Measurements from ENCODE around the gene CAPZA1. TPM values are rescaled to one million over a fixed set of nuclear protein-coding genes. Genes with fewer than 3 reads are reported as not detected.

The CAPZA1 gene
- total RNA-seq: 100 to 1,000 TPM in 5 of 6 donors, 10 to 100 TPM in 1; 91.1 to 196 (median 128) TPM

DNA sequence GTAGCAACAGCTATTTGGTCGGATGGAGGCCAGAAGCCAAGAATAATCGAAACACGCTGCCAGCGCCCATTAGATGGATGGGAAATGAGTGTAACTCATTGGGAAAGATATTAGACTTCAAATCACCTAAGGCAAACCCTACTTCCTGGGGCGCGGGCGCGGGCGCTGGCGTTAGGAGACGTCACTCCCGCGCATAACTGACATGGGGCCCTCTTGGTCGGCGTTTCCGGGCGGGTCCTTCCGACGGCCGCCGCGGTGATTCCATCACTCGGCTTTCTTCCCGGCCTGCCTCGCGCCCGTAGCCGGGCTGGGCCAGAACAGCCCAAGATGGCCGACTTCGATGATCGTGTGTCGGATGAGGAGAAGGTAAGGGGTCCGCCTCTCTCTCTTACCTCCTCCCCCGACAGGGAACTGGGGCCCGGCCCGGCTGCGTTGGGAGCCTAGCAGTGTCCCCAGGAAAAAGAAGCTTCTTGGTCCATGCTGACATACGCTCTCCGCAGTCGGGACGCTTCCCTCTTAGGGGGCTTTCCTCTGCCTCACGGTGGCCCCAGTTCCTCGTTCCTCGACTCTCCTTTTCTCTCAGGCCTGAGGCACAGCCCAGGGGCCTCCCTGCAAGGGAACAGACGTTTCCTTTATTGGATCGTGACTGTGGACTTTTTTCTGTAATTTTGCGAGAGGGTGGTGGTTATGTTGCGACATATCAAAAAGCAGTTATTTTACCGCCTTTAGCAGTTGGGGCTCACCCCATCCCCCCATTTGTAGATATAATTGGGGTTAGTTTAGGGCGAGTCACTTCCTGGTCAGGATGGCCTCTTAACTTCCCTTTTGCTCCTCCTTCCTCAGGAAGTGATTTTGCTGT, at the start of gene CAPZA1:
CAPZA1 (plus strand) TSS at position 315 of the 859 bp plus-strand sequence; CDS start at position 328, 13 bp downstream.
- H3K36me3 ChIP-seq: peaks cover 0 to 14% (median 5%) of the 10 kb centered on the region in 4 donors
- peak; percentile 94 to 97 for DNase-seq
- H3K27ac ChIP-seq: peak within 1 kb of the TSS; percentile 97 to 100 (median 99)
- H3K4me1 ChIP-seq: peaks cover 36 to 50% (median 43%) of the 10 kb centered on the region in 4 donors
- no peaks in the 10 kb centered on the region for H3K27me3 ChIP-seq
- H3K4me3 ChIP-seq: peak within 1 kb of the TSS; percentile 71 to 96 (median 85)
- peak; percentile 95 for TF ChIP-seq POLR2AphosphoS5 (IDR thresholded peaks at IDR 0.05)
- TF ChIP-seq EP300 (IDR thresholded peaks at IDR 0.05): peak in 1 of 4 donors; percentile 38
- peak in 3 of 4 donors; percentile 88 to 95 (median 89) for TF ChIP-seq POLR2A (IDR thresholded peaks at IDR 0.05)
- TF ChIP-seq, protein P1, sequence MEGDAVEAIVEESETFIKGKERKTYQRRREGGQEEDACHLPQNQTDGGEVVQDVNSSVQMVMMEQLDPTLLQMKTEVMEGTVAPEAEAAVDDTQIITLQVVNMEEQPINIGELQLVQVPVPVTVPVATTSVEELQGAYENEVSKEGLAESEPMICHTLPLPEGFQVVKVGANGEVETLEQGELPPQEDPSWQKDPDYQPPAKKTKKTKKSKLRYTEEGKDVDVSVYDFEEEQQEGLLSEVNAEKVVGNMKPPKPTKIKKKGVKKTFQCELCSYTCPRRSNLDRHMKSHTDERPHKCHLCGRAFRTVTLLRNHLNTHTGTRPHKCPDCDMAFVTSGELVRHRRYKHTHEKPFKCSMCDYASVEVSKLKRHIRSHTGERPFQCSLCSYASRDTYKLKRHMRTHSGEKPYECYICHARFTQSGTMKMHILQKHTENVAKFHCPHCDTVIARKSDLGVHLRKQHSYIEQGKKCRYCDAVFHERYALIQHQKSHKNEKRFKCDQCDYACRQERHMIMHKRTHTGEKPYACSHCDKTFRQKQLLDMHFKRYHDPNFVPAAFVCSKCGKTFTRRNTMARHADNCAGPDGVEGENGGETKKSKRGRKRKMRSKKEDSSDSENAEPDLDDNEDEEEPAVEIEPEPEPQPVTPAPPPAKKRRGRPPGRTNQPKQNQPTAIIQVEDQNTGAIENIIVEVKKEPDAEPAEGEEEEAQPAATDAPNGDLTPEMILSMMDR (IDR thresholded peaks at IDR 0.05): no peak
- no peaks in the 10 kb centered on the region for H3K9me3 ChIP-seq
- WGBS, 2 donors: 0 to 1% methylated on average over 20 to 45 of the region's 50 CpGs
- peak; percentile 97 to 99 for ATAC-seq (ENCODE audit: low FRiP score in 2 of 2)

- ATAC-seq (ENCODE audit: low FRiP score in 2 of 2): peak in 1 of 2 donors; percentile 90
- Histone ChIP-seq H3K27me3 (no peaks in the 10 kb centered on the region), H3K36me3 (peaks cover 0 to 88% (median 22%) of the 10 kb centered on the region in 4 donors), H3K4me1 (no peaks in the 10 kb centered on the region), H3K9me3 (no peaks in the 10 kb centered on the region), H3K4me3 (no peak overlapping the region), H3K27ac (no peak overlapping the region)
- WGBS, 2 donors: 94 to 95% methylated on average over 8 of the region's 8 CpGs
- no peak for DNase-seq
- TF ChIP-seq EP300 (IDR thresholded peaks at IDR 0.05): no peak
- TF ChIP-seq, protein P1 (IDR thresholded peaks at IDR 0.05): no peak
- TF ChIP-seq POLR2AphosphoS5 (IDR thresholded peaks at IDR 0.05): no peak
- no peak for TF ChIP-seq POLR2A (IDR thresholded peaks at IDR 0.05)
Measured at GRCh38 chr1:112575154-112575804, 44.4 kb upstream of the CAPZA1 start.

DNA sequence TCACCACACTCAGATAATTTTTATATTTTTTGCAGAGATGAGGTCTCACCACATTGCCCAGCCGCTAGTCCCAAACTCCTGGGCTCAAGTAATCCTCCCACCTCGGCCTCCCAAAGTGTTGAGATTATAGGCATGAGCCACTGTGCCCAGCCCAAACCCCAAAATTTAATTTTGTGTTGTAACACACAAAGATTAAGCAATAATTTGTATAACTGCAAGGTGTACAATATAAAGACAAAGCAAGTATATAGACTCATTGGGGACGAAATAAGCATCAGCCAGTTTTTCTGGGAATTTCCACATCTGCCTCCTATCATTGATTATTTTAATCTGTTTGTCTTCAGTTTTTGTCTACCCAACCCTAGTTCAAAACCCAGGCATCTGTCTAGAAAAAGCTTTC, 43.4 kb upstream of the CAPZA1 start:
- TF ChIP-seq POLR2AphosphoS5 (IDR thresholded peaks at IDR 0.05): no peak
- TF ChIP-seq, protein P1 (IDR thresholded peaks at IDR 0.05): no peak
- no peak for TF ChIP-seq EP300 (IDR thresholded peaks at IDR 0.05)
- TF ChIP-seq POLR2A (IDR thresholded peaks at IDR 0.05): no peak

DNA sequence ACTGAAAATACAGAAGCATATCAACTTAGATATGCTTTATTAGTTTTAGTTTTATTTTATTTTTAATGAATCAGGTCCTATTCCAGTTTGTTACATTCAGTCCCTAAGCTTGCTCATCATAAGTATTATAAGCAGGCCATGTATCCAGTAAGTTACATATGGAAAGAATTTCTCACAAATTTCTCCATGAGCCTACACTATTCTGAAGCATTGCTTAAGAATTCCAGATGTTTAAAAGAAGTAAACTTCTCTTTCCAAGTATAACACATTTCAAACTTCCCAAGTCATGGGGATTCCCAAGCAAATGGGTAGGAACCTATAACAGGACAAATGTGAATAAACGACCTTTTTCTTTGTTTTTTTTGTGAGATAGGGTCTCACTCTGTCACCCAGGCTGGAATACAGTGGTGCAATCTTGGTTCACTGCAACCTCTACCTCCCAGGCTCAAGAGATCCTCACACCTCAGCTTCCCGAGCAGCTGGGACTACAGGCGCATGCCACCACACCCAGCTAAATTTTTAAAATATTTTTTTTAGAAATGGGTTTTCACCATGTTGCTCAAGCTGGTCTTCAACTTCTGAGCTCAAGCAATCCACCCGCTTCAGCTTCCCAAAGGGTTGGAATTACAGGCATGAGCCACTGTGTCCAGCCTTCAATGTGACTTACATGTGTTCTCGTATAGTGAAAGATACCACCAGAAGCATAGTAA, 39.7 kb upstream of the CAPZA1 start:
- no peak for TF ChIP-seq POLR2AphosphoS5 (IDR thresholded peaks at IDR 0.05)
- no peak for TF ChIP-seq EP300 (IDR thresholded peaks at IDR 0.05)
- TF ChIP-seq, protein P1 (IDR thresholded peaks at IDR 0.05): no peak
- TF ChIP-seq POLR2A (IDR thresholded peaks at IDR 0.05): no peak
- Histone ChIP-seq H3K27ac (no peak overlapping the region), H3K9me3 (no peaks in the 10 kb centered on the region), H3K4me3 (no peak overlapping the region), H3K36me3 (peaks cover 0 to 65% (median 17%) of the 10 kb centered on the region in 4 donors), H3K27me3 (no peaks in the 10 kb centered on the region), H3K4me1 (no peaks in the 10 kb centered on the region)
- DNase-seq (no peak), ATAC-seq (ENCODE audit: low FRiP score in 2 of 2) (no peak)
- 87 to 92% methylated on average over 5 of the region's 5 CpGs for WGBS, 2 donors

More for the DNA sequence above, 43.4 kb upstream of the CAPZA1 start:
- Histone ChIP-seq H3K27ac (no peak overlapping the region), H3K4me1 (no peaks in the 10 kb centered on the region), H3K27me3 (no peaks in the 10 kb centered on the region), H3K4me3 (no peak overlapping the region), H3K9me3 (no peaks in the 10 kb centered on the region), H3K36me3 (peaks cover 0 to 80% (median 24%) of the 10 kb centered on the region in 4 donors)
- WGBS, 2 donors: 93 to 95% methylated on average over 3 of the region's 3 CpGs
- ATAC-seq (ENCODE audit: low FRiP score in 2 of 2): no peak
- no peak for DNase-seq
